SK-N-MC (cell line): ENCODE measurements around the gene GCKR.

Source experiments
- EZH2 ChIP-seq: fragments of 200-600 bp; sonication (generic); IDR thresholded peaks from one replicate; pipeline ENCODE4 v1.6.1; 2017; ENCODE audit warnings: antibody characterized with exemption
- FOXP2 ChIP-seq: optimal IDR thresholded peaks from 2 replicates; pipeline ENCODE3; 2011; ENCODE audit warnings: mild to moderate bottlenecking, moderate library complexity; ENCODE audit not compliant: insufficient read depth; ENCODE audit errors: extremely low read length, control extremely low read depth
- POLR2AphosphoS5 ChIP-seq: IDR thresholded peaks from 2 replicates; pipeline ENCODE4 v1.6.1; 2012; ENCODE audit warnings: mild to moderate bottlenecking, low read depth, low read length, borderline replicate concordance

DNA sequence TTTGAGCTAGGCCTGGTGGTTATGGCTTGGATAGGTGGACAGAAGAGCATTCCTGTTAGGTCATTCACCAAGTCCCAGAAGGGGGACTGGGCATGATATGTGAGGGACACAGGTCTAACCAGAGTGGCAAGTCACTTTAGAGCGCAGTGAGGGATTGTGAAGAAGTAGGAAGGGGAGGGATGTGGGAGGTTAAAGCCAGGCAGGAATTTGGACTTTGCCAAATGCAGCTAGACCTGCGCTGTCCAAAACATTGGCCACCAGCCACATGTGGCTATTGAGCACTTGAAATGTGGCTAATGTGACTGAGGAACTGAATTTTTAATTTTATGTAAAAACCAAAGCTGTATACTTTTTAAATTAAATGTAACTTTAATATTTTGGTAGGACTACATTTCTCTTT lies 23.7 kb downstream of the GCKR start:
- TF ChIP-seq EZH2 (no peak), POLR2AphosphoS5 (no peak), FOXP2 (no peak)
